Thyroid gland (tissue), 4 donors: Measurements from ENCODE around the gene PLEKHH1. TPM values are rescaled to one million over a fixed set of nuclear protein-coding genes. Genes with fewer than 3 reads are reported as not detected.

ENCODE experiments used
- DNase-seq, 2 donors: peaks; one replicate each; pipeline ENCODE4 v3.0.0-alpha.2; 2019
- H3K27ac ChIP-seq, 3 donors: fragments of 200-600 bp; sonication (generic); 1 replicate in 2 of 3; 2 replicates in 1 of 3; pipeline ENCODE4 v1.5.1; 2016 to 2019; ENCODE audit warnings: mild to moderate bottlenecking in 1 of 3, moderate library complexity in 1 of 3
- H3K27me3 ChIP-seq: fragments of 200-600 bp; sonication (generic); one replicate; pipeline ENCODE4 v1.5.1; 2019
- H3K36me3 ChIP-seq, 2 donors: fragments of 200-600 bp; sonication (generic); one replicate each; pipeline ENCODE4 v1.5.1; 2016 to 2019
- H3K4me1 ChIP-seq, 2 donors: fragments of 200-600 bp; sonication (generic); one replicate each; pipeline ENCODE4 v1.5.1; 2017 to 2019
- H3K4me3 ChIP-seq, 3 donors: fragments of 200-600 bp; sonication (generic); replicated peaks in 1 of 3; 1 replicate in 2 of 3; 2 replicates in 1 of 3; pipeline ENCODE4 v1.5.1; 2016; ENCODE audit warnings: mild to moderate bottlenecking in 1 of 3
- H3K9me3 ChIP-seq: fragments of 200-600 bp; sonication (generic); one replicate; pipeline ENCODE4 v1.5.1; 2017
- POLR2A ChIP-seq, 2 donors: fragments of 450-650 bp; IDR thresholded peaks; one replicate each; pipeline ENCODE4 v1.6.1; 2017; ENCODE audit warnings: antibody characterized with exemption in 2 of 2, mild to moderate bottlenecking in 2 of 2, moderate library complexity in 1 of 2
- WGBS, 2 donors: methylation state at CpG; one replicate each; pipeline ENCODE4 v1.1.5; 2017; 5-methylcytosine and 5-hydroxymethylcytosine counted together
- intact Hi-C: fragments of 100-400 bp; cut with DNase I; formaldehyde crosslinking; loops from one replicate; pipeline ENCODE4 v1.15.1; 2023
- total RNA-seq, 4 donors: library from RNA; depleted of rRNA; stranded (reverse); fragments of >200 nt; gene quantifications; one replicate each; pipeline ENCODE4 v1.2.3, GENCODE V29; 2016
- TF ChIP-seq, protein P1 (sequence below), 6 experiments: fragments of 200-600 bp in 3 of 6; fragments of 450-650 bp in 3 of 6; sonication (generic) in 3 of 6; IDR thresholded peaks; one replicate each; pipeline ENCODE4 v1.5.1; 2016 to 2019; ENCODE audit warnings: antibody characterized with exemption in 6 of 6, mild to moderate bottlenecking in 2 of 6, inconsistent platforms in 1 of 6, moderate library complexity in 1 of 6

PLEKHH1 gene
- total RNA-seq, 4 donors from 2014 or later = 225 to 336 (median 241) TPM

DNA sequence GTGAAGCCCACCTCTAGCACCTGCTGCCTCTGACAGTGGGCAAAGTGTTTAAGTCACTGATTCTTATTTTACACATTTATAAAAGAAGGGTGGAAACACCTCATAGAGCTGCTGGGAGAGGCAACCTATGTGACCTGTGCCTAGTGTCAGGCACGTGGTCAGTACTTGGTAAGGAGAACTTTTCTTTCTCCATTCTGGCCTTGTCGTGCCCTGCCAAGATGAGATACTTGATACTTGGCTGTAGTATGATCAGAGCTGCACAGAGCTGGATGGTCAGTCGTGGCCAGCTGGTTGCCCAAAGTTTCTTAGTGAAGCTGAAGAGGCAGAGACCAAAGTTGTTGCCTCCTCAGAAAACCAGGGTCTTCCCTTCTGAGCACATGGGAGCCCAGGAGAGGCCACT lies 24.6 kb downstream of the PLEKHH1 start:
- intact Hi-C loops = no loop called here
- peaks cover 9 to 10% of the 10 kb centered on the region in 2 donors for H3K4me1 ChIP-seq
- no peak for DNase-seq
- TF ChIP-seq, protein P1, sequence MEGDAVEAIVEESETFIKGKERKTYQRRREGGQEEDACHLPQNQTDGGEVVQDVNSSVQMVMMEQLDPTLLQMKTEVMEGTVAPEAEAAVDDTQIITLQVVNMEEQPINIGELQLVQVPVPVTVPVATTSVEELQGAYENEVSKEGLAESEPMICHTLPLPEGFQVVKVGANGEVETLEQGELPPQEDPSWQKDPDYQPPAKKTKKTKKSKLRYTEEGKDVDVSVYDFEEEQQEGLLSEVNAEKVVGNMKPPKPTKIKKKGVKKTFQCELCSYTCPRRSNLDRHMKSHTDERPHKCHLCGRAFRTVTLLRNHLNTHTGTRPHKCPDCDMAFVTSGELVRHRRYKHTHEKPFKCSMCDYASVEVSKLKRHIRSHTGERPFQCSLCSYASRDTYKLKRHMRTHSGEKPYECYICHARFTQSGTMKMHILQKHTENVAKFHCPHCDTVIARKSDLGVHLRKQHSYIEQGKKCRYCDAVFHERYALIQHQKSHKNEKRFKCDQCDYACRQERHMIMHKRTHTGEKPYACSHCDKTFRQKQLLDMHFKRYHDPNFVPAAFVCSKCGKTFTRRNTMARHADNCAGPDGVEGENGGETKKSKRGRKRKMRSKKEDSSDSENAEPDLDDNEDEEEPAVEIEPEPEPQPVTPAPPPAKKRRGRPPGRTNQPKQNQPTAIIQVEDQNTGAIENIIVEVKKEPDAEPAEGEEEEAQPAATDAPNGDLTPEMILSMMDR (IDR thresholded peaks at IDR 0.05) = no peak
- no peak for TF ChIP-seq POLR2A (IDR thresholded peaks at IDR 0.05)
- peak overlapping the region in 1 of 3 donors; percentile 11 for H3K27ac ChIP-seq
- no peaks in the 10 kb centered on the region for H3K9me3 ChIP-seq
- H3K4me3 ChIP-seq = no peak overlapping the region
- 72 to 78% methylated on average over 3 of the region's 3 CpGs for WGBS, 2 donors
- H3K27me3 ChIP-seq = no peaks in the 10 kb centered on the region
- peaks cover 37 to 41% of the 10 kb centered on the region in 2 donors for H3K36me3 ChIP-seq

GRCh38 chr14:67559639-67560038 lies 26.5 kb downstream of the PLEKHH1 start:
- Histone ChIP-seq H3K4me3 (no peak overlapping the region), H3K9me3 (no peaks in the 10 kb centered on the region), H3K27ac (no peak overlapping the region), H3K4me1 (peaks cover 18 to 22% of the 10 kb centered on the region in 2 donors), H3K36me3 (peaks cover 42 to 44% of the 10 kb centered on the region in 2 donors), H3K27me3 (no peaks in the 10 kb centered on the region)
- TF ChIP-seq, protein P1 (IDR thresholded peaks at IDR 0.05) = no peak
- TF ChIP-seq POLR2A (IDR thresholded peaks at IDR 0.05) = no peak
- intact Hi-C loops = no loop called here
- 62 to 74% methylated on average over 4 of the region's 4 CpGs for WGBS, 2 donors
- no peak for DNase-seq

DNA sequence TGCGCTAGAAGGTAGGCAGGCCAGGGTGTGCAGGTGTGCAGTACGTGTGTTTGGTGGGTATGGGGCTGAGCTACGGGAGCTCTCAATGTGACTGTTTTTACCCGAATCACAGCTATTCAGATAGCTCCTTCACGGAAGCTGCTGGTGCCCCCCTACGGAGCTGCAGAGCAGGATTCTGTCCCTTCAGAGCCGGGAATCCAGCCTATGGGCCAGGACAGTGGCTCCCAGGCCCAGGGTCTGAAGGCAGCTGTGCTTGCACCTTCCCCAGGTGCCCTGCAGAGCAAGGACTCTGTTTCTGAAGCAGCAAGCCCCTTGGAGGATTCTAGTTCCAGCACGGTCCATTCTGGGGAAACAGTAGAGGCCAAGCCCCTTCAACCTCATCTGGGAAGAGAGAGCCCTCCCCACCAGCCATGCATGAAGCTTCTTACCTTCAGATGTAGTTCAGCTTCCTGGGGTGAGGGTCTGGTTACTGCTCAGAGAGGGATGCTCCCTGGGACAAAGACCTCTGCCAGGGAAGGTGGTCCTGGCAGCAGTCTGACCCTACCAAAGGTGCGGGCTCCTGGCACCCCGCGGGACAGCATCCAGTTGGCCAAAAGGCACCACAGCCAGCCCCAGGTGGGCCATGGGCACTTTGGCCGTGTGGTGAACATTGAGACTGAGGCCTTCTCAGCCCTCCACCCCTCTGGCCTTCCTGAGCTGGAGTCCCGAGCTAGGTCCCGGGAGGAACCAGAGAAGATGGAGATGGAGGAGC lies 29.1 kb downstream of the PLEKHH1 start:
- no peak for DNase-seq
- peaks cover 41 to 42% of the 10 kb centered on the region in 2 donors for H3K36me3 ChIP-seq
- peaks cover 35 to 37% of the 10 kb centered on the region in 2 donors for H3K4me1 ChIP-seq
- intact Hi-C loops = no loop called here
- no peaks in the 10 kb centered on the region for H3K27me3 ChIP-seq
- WGBS, 2 donors = 85 to 86% methylated on average over 12 to 14 of the region's 14 CpGs
- H3K4me3 ChIP-seq = no peak overlapping the region
- H3K9me3 ChIP-seq = no peaks in the 10 kb centered on the region
- peak overlapping the region in 2 of 3 donors; percentile 74 to 79 for H3K27ac ChIP-seq
- TF ChIP-seq, protein P1 (IDR thresholded peaks at IDR 0.05) = no peak
- no peak for TF ChIP-seq POLR2A (IDR thresholded peaks at IDR 0.05)

- DNase-seq = no peak
- intact Hi-C loops = no loop called here
- Histone ChIP-seq H3K27ac (peak overlapping the region in 2 of 3 donors; percentile 74 to 79), H3K9me3 (no peaks in the 10 kb centered on the region), H3K4me3 (no peak overlapping the region), H3K27me3 (no peaks in the 10 kb centered on the region), H3K36me3 (peaks cover 36 to 42% of the 10 kb centered on the region in 2 donors), H3K4me1 (peaks cover 40 to 43% of the 10 kb centered on the region in 2 donors)
- 95 to 100% methylated on average over 5 of the region's 5 CpGs for WGBS, 2 donors
- TF ChIP-seq POLR2A (IDR thresholded peaks at IDR 0.05) = no peak
- TF ChIP-seq, protein P1 (IDR thresholded peaks at IDR 0.05) = no peak
These were observed 29.7 kb downstream of the PLEKHH1 start for GRCh38 chr14:67562776-67563150.

DNA sequence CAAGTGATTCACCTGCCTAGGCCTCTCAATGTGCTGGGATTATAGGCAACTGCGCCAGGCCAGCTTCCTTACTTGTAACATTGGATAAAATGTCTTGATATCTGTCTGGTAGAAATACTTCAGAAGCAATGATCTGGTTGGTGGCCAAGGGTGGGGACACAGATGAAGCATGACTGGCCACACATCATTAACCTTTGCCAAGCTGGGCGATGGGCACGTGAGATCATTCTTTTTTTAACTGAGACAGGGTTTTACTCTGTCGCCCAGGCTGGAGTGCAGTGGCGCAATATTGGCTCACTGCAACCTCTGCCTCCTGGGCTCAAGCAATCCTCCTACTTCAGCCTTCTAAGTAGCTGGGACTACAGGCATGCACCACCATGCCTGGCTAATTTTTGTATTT lies 31.1 kb downstream of the PLEKHH1 start:
- DNase-seq = peak; percentile 97 to 98

More for the DNA sequence above, 31.1 kb downstream of the PLEKHH1 start:
- Histone ChIP-seq H3K36me3 (peaks cover 30 to 41% of the 10 kb centered on the region in 2 donors), H3K27ac (peak overlapping the region; percentile 44 to 88 (median 87)), H3K27me3 (no peaks in the 10 kb centered on the region), H3K9me3 (no peaks in the 10 kb centered on the region), H3K4me3 (no peak overlapping the region), H3K4me1 (peaks cover 43 to 46% of the 10 kb centered on the region in 2 donors)
- 30 to 61% methylated on average over 5 of the region's 5 CpGs for WGBS, 2 donors
- intact Hi-C loops = no loop called here
- TF ChIP-seq, protein P1 (IDR thresholded peaks at IDR 0.05) = no peak
- no peak for TF ChIP-seq POLR2A (IDR thresholded peaks at IDR 0.05)
